GM12892 (cell line): ENCODE results near the gene VSIG10.

Source experiments
- POLR2A ChIP-seq: IDR thresholded peaks from 2 replicates; pipeline ENCODE4 v1.6.1; 2011; ENCODE audit warnings: low read depth, low read length, control low read depth
- POLR2AphosphoS5 ChIP-seq: IDR thresholded peaks from 2 replicates; pipeline ENCODE4 v1.6.1; 2011; ENCODE audit warnings: low read depth, low read length, control low read depth

- TF ChIP-seq POLR2A (no peak), POLR2AphosphoS5 (no peak)
These were observed 40.7 kb upstream of the VSIG10 start for GRCh38 chr12:118144499-118144898.
